Medulla oblongata (tissue), 1 donor: ENCODE measurements around the gene MSRB3.
A peak's percentile ranks its signal among the peaks of the same experiment; 100 is the strongest.

ENCODE experiments used
- DNase-seq: peaks from one replicate; pipeline ENCODE4 v3.0.0-alpha.2; 2015; ENCODE audit errors: extremely low spot score

The MSRB3 gene

DNA sequence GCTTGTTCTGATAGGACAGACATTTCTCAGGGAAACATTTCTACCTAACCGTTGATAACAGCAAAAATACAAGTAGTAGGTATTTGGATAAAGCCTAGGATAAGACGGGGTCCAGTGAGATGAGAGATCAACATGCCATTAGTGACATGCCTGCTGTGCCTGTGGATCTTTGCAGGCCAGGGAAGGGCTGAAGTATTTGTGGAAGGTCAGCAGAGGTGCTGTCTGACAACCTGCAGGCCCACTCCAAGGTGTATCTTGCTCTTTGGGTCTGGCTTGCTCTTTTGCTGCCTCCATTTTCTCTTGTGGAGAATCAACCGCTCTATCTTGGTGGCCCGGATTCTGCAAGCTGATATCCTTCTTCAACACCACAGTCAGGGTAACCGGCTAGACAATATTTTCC lies 46.7 kb downstream of the MSRB3 start:
- DNase-seq = no peak

DNA sequence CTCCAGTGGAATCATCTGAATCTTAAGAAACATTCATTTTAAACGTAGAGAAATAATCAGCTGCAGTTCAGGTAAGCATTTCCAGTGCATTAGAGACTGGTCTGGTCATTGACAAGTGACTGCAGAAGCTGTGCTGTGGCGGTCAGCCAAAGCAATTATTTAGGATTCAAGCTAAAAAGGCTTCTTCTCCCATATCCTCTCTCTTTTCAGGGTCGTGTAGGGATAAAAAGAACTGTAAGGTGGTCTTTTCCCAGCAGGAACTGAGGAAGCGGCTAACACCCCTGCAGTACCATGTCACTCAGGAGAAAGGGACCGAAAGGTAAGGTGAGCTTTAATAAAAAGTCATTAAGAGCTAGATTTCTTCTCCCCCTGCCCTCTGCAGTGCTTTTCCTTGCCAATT lies 48.1 kb downstream of the MSRB3 start:
- DNase-seq = no peak

DNA sequence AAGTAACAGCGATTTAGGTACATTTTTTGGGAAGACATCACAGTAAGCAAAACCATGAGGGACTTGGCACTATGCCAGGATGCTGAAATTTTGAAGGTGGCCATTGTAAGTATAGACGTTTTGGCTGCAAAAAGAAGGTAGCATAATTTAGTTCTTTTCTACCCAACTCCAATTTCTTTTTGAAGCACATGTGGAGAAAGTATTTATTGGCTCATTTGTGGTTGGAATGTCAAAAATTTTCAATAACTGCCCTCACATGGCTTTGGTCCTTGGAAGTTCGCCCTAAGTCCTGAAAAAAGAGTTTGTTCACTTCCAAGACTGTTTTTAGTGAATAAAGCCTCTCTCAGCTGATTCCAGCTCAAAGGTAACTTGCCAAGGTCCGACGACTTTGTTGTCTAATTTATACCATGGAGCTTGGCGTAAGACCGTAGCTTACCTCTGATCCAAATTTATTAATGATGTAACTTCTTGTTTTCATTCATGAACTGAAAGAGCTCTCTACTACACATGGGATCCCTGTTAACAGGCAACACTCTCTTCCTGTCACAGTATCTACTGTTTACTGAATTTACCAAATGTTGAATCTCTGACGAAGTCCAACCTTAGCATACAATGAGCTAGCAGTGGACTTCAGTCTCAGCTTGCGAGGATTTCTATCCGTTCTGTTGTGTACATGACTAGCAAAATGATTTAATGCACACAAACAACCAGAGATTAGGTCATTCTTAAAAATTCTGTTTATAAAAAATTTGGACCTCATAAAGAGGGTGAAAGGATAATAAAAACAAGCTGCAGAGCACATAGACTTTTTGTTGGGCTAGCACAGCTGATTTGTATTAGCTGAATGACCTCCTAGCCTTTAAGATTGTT lies 49.0 kb downstream of the MSRB3 start:
- DNase-seq = peak; percentile 42

DNA sequence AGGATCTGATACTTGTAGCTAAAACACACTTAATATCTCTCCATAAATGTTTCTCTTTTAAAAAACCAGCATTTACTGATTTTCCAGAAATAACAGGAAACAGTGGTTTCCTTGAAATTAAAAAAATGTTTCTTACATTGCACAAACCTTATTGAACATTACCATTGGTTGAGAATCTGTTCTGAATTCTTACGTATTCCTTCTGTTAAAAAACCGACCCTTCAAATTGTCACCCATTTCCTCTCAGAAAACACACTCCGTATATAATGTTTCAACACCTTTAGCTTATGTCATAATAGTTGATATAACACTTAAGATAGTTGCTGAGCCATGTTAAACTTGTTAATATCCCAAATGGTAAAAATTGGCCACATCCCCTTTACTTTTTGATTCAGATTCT lies 51.2 kb downstream of the MSRB3 start:
- DNase-seq = no peak

DNA sequence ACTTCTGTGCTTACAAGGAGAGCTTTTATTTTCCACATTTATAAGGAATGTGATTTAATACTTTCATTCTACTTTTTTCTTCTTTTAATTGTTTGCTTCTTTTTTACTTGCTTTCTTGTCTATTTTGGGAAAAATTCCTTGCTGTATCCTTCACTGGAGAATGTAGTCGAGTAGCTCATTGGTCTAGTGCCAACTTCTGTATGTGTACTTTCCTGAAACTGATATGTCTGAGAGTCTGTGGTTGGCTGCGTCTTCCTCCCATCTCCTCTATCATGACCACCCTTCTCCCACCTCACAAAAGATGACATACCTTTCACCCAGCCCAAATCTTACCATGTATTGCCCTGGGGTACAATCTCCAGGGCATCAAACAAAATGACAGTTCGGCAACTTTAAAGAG lies 51.8 kb downstream of the MSRB3 start:
- DNase-seq = no peak

DNA sequence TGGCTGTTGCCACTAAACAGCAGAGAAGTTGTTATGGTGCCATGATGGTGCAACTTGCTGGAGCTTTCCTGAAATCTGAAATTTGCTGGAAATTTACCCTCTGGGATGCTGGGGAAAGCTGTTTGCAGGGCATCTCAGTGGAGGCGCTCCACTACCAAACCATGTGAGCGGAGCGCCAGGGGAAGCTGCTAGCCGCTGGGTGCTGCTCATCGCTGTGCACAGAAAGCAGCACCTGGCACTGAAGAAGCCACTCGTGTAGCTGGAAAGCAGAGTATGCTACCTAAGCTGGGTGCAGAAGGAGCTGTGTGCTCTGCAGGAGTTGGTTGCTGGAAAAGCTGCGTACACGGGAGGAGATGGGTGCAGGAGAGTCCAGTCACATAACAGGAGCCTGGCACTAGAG lies 53.0 kb downstream of the MSRB3 start:
- no peak for DNase-seq

DNA sequence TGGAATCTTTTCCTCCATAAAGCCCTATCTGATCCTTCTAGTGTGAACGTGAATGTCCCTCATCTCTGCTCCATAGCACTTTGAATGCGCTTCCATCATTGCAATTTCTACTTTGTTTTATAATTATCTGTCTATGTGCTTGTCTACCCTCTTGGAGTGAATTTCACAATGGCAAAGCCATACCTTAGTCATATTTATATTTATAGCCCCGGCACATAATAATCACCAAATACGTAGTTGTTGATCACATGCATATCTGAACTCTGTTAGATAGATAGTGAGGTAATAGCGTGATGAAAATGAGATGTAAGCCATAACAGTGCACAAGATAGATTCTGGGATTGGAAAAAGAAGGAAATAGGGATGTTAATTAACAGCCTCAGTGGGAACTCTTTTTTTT lies 55.2 kb downstream of the MSRB3 start:
- DNase-seq = no peak

DNA sequence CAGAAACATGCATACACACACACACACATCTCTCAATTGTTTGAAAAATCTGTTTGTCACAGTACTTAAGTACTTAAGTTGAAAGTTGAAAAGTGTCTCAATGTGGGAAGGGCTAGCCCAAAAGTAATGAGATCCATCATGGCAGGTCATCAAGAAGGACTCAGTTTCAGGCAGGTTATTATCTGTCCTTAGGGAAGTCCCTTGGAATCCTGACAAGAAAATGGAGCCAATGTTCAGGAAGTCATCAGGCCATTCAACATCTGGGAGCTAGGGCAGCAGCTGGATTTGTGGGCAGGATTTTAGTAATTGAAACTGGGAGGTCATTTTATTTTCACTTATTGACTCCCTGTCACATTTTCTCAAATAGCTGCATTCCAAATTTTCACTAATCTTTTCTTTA lies 56.0 kb downstream of the MSRB3 start:
- DNase-seq = no peak

DNA sequence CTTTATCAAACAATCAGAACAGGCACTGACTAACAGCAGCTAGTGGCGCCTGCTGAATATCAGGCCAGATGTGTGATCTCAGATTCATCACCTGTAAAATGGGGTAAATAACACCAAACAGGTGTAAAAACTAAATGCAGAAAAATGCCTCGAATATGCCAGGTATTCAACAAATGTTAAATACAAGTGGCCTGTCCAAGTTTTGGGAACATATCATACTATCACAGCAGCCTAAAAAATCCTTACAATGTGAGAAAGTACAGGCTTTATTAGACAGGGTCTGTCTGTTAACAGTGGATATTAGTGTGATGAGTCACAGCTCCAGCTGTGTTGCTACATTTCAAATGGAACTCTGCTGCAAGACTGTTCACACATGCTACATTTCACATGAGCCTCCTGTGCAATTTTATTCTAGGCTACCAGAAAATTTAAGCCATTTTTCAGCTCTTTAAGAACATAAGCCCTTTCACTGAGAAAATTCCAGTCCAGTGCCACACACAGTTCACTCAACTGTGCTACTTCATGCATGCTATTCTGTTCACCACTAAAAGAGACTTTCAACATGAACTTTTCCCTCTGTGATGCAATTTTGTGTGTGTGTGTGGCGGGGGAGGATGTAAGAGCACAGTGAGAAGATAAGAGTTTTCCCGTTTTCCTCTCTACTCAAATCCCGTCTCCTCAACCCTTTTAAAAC lies 56.7 kb downstream of the MSRB3 start:
- no peak for DNase-seq

DNA sequence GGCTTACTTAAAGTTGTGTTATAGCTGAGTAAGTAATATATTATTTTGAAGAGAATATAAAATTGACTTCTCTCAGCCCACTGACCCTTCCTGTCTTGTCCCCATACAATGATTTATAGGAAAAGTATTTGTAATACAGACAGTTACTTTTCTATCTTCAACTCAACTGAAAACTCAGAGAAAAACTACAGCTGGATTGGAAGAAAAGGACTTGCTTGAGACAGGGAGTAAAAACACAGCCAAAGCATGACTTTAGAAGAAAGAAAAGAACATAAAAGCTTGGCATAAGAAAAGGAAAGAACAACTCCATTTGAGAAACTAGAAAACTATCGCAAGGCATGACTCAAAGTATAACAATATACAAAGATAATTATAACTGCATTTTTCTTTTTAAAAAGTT lies 57.5 kb downstream of the MSRB3 start:
- DNase-seq = no peak

DNA sequence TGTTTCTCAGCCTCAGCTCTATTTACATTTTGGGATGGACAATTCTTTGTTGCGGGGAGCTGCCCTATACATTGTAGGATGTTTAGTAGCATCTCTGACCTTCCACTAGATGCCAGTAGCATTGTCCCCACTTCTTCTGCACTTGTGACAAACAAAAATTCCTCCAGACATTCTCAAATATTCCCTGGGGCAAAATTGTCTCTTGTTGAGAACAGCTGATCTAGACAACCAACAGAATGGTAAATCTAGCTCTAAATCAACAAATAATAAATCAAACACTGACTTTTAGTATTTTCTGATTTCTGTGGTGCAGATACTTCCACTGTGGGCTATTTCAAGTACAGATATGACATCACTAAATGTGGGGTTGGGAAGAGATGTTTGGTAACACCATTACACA lies 60.7 kb downstream of the MSRB3 start:
- no peak for DNase-seq

DNA sequence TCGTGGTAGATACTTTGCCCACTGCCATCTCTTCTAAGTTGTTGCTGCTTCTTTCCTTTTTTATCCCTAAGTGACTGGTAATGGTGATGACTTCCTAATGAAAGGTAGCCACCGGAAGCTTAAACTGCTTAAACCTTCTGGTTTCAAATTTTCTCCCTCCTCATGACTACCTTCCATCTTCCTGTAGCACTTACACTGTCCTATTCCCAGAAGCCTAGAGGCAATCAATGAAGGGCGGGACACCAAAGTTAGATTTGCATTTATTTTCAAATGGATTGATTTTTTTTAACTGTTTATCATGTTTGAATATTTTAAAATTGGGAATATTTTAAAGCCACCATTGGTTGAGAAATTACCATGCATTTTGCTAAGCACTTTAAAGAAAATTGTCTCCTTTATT lies 64.7 kb downstream of the MSRB3 start:
- no peak for DNase-seq

DNA sequence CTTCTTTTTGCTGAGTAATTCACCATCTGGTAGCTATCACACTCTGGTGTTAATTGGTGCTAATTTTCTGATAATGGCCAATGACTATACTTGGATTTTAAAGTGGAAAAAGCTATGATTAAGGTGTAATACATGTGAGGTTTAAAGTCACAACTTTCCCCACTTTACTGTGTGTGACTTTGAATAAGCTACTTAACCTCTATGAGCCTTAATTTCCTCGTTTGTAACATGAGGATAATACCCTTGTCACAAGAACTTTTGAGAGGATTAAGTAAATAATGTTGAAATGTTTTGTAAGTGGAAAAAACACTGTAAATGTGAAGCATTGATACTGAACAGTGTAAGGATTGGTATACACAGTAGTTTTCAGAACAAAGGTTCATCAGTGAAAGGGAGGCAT lies 65.3 kb downstream of the MSRB3 start:
- DNase-seq = no peak

DNA sequence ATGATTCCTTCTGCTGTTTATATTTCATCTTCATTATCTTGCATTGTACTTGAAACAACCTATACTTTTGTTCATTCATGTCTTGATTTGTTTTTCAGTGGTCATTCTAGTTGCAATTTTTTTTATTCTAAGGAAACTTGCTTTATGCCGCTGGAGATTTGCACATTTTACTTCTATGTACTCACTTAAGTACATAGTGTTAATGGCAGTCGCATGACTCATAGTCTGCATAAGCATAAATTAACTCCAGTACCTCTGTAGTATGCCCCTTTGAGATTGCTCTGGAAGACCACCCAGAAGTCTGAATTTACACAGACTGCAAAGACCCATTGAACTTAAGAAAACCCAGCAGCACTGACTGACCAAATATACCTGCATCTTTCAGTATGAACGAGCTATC lies 77.0 kb downstream of the MSRB3 start:
- no peak for DNase-seq

DNA sequence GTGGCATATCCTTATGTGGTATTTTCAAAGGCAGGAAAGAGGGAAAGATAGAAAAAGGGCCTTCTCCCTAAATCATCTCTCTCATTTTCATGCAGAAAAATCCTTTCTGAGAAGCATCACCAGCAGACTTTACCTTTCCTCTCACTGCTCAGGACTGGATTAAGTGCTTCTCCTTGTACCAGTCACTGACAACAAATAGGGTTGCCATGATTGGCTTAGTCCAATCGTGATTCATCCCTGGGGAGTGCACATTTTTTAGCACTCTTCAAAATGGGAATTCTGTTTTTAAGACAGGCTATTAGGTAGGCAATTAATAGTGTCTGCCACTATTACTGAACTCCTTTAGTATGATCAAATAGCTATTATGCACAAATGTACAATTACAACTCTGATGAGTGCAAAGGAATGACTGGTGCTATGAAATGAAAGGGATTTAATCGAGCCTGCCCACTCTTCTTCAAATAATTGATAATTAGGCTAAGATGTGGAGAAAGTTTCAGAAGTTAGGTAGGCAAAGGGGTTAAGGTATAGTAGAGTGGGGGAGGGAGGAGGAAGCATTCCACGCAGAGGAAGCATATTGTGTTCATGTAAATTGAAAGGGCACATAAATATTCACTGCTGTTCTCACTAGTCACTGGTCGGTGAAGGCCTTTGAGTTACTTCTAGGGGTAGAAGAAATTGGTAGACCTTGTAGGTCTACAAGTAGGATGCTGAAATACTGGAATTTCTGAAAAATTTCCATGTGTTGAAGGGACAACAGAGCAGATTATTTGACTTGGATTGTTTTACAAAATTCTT lies 84.0 kb downstream of the MSRB3 start:
- DNase-seq = no peak

DNA sequence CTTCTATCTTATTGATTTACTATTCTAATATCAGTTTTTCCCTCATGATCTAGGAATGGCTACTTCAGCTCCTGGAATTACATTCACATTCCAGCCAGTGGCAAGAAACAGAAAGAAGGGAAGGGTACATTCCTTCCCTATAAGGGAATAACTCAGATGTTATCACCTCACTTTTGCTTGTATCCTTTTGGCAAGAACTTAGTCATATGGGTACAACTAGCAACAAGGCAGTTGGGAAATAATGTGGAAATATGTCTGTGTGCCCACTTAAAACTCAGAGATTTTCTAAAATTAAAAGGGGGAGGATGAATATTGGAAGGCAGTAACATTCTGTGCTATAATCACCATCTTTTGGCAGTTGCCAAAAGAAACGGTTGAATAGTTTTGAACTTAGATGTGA lies 85.6 kb downstream of the MSRB3 start:
- no peak for DNase-seq

DNA sequence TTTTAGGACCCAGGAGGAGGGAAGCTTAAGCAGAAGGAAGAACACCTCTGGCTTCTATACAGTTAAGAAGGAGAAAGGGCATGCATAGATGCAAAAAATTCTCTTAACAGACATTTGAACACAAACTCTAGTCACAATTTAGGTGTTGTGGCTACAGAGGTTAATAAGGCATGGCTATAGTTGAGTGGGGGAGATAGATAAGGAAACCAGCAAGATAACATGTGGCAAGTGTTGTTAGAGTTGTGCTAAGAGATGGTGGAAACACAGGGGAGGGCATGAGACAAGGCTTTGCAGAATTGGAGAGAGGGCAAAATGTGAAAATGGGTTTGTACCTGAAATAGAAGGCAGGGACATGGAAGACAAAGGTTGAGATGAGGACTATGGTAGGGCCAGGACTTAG lies 88.9 kb downstream of the MSRB3 start:
- DNase-seq = no peak

DNA sequence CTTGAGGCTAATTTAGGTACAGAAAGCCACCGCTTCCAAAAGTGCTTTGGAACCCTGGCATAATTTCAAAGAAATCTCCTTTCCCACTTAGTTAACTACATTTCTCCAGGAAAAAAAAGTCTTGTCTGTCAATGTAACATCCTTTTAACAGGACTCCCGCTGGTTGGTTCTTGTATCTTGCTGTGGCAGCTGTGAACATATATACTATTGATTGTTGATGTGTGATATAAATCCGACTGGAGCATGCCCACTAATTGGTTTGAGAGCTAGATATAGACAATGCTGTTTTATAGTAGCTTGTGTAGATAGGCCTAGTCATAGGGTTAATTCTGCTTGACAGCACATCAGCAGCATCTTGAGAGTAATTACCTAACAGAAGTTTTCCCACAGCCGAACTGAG lies 89.6 kb downstream of the MSRB3 start:
- DNase-seq = no peak

DNA sequence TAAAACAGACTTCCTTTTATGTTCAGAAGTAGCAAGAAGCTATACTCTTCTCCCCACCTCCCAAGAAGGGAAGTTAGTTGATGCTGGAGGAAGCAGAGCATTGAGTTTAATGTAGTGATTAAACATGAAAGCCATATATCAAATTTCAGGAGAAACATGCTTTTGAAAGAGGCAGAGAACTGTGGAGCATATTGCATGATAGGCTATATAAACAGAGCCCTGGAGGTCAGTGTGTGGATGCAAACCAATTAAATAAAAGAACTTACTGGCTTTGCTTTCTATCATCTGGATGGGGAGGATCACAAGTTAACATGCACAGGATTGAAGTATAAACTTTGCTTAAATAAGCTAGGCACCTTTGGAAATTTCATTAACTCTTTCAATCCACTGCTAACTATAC lies 94.1 kb downstream of the MSRB3 start:
- no peak for DNase-seq

DNA sequence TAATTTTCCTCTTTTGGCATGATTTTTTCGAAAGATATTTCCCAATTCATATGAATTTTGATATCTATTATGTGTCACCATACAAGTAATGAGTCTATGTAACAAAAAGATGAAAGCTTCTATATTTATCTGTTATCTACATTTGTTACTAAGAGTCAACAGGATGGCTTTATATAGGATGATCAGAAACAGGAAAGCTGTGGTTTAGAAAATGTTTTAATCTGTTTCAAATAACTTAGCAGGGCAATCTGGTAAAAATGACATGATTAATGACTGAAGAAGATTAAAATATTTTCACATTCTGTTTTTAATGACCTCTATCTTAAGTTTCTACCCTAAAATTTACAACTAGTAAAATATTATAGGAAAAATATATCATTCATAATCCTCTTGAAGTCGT lies 105.8 kb downstream of the MSRB3 start:
- DNase-seq = no peak

DNA sequence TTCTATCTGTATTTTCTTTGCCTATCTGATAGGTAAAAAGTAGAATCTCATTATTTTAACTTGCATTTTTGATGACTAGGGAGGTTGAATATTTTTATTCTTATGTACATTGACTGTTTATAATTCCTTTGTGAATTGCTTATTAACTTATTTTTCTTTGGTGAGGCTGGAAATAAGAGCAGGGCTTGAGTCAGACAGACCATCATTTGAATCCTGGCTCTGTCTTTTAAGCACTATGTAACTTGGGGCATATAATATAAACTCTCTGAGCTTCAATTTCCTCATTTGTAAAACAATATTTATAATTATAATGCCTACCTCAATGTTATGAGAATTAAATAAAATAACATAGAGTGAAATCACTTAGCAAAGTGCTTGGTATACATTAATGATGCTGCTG lies 108.9 kb downstream of the MSRB3 start:
- no peak for DNase-seq

DNA sequence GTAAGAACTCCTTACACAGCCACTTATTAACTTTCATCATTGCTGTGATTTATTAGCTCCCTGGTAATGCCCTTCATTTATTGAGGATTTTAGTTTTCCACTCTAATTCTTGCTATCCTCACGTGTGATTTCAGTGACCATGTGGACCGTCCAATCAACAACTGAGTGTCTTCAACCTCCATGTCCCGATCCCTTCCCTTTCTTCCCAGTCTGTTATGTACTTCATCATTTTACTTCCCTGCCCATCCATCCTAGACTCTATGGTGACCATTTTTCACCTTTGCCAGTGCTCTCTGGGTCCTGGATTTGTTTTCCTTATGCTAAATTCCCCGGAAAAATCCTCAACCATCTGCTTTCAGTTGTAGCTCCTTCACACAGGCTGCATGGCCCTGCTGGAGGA lies 111.0 kb downstream of the MSRB3 start:
- no peak for DNase-seq

DNA sequence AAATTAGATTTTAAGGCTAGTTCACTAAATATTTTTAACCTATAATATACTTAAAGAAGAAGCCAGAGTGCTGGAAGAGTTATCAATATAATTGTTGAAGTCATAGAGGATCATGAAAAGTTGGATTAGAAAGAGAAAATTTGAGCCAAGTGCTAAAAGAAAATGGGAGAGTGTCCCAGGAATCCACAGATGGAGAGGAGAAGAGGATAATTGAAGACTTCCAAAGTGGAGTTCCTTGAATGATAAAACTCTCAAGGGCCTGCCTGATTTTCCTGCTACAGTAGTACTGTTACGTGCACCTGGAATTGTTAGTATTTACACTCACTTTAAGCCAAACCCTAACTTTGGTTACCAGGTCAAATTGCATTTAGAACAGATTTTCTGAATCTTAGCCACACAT lies 113.2 kb downstream of the MSRB3 start:
- DNase-seq = no peak
